Sigmoid colon (tissue), 4 donors: ENCODE results near the gene TTC8.

Source experiments
- CTCF ChIP-seq, 4 experiments: fragments of 450-650 bp in 3 of 4; fragments of 200-600 bp in 1 of 4; IDR thresholded peaks; one replicate each; pipeline ENCODE4 v1.5.1; 2016 to 2019; ENCODE audit warnings: antibody characterized with exemption in 4 of 4, mild to moderate bottlenecking in 3 of 4, moderate library complexity in 2 of 4
- EP300 ChIP-seq, 4 donors: sonication (generic); formaldehyde crosslinking; IDR thresholded peaks; one replicate each; pipeline ENCODE4 v1.6.1; 2017; ENCODE audit warnings: antibody characterized with exemption in 4 of 4
- POLR2A ChIP-seq, 2 donors: fragments of 450-650 bp; IDR thresholded peaks; one replicate each; pipeline ENCODE4 v1.6.1; 2016; ENCODE audit warnings: antibody characterized with exemption in 2 of 2, mild to moderate bottlenecking in 2 of 2, moderate library complexity in 2 of 2
- POLR2AphosphoS5 ChIP-seq, 4 donors: sonication (generic); formaldehyde crosslinking; IDR thresholded peaks; one replicate each; pipeline ENCODE4 v1.6.1; 2017; ENCODE audit warnings: antibody characterized with exemption in 4 of 4

GRCh38 chr14:88895116-88895515 lies 70.7 kb downstream of the TTC8 start:
- no peak for TF ChIP-seq POLR2A (IDR thresholded peaks at IDR 0.05)
- no peak for TF ChIP-seq CTCF (IDR thresholded peaks at IDR 0.05)
- TF ChIP-seq POLR2AphosphoS5 (IDR thresholded peaks at IDR 0.05) = no peak
- TF ChIP-seq EP300 (IDR thresholded peaks at IDR 0.05) = no peak
